AG04450 (cell line): ENCODE data around the gene HBG1. TPM values are rescaled to one million over a fixed set of nuclear protein-coding genes. Genes with fewer than 3 reads are reported as not detected.

Experiments
- CTCF ChIA-PET: fragments of 300-600, 350-600 bp; formaldehyde crosslinking; extraction: SDS; loops from one replicate; lab custom pipeline; 2022; ENCODE audit warnings: antibody characterized with exemption, inconsistent platforms; lab: Charles Lee
- POLR2A ChIA-PET: fragments of 350-600 bp; formaldehyde crosslinking; extraction: SDS; loops from one replicate; lab custom pipeline; 2021; ENCODE audit warnings: antibody characterized with exemption, inconsistent platforms; lab: Yijun Ruan, JAX
- DNase-seq: peaks from one replicate; pipeline ENCODE4 v3.0.0-alpha.2; 2011; ENCODE audit warnings: low read depth, low spot score
- H3K27ac ChIP-seq: one replicate; pipeline ENCODE4 v1.5.1; 2012; ENCODE audit warnings: low read depth, low read length, control low read depth
- H3K27me3 ChIP-seq: one replicate; pipeline ENCODE4 v1.6.0; 2012; ENCODE audit warnings: low read length; ENCODE audit not compliant: control insufficient read depth, insufficient read depth
- H3K4me3 ChIP-seq: 2 replicates; pipeline ENCODE4 v1.5.1; 2011; ENCODE audit warnings: mild to moderate bottlenecking, low read depth, low read length, control low read depth
- H3K9me3 ChIP-seq: 2 replicates; pipeline ENCODE4 v1.5.1; 2012; ENCODE audit warnings: low read length; ENCODE audit not compliant: control insufficient read depth, insufficient read depth
- CTCF ChIP-seq: IDR thresholded peaks from 2 replicates; pipeline ENCODE4 v1.5.1; 2011; ENCODE audit warnings: low read depth, low read length, control low read depth, inconsistent platforms
- polyA plus RNA-seq: library from polyadenylated mRNA; depleted of rRNA; stranded (reverse); fragments of >200 nt; gene quantifications from 2 replicates; pipeline ENCODE4 v1.2.3, GENCODE V29; 2011

HBG1 gene
- polyA plus RNA-seq, 1 experiment, result 0.41 TPM

DNA sequence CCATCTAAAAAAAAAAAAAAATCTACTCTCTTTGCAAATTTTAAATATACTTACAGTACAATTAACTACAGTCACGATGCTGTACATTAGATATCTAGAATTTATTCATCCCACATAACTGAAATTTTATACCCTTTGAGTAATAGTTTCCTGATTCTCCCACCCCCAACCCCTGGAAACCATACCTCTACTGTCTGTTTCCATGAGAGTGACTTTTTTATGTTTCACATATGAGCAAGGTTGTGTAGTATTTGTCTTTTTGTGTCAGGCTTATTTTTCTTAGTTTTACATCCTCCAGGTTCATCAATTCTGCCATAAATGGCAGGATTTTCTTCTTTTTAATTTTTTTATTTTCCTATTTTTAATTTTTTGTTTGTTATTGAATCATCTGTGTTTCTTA is 26.0 kb downstream of the HBG1 start:
- CTCF ChIA-PET, result no interaction called here
- peaks cover 7% of the 10 kb centered on the region for H3K9me3 ChIP-seq
- POLR2A ChIA-PET, result no interaction called here
- no peaks in the 10 kb centered on the region for H3K27me3 ChIP-seq
- no peak overlapping the region for H3K27ac ChIP-seq
- no peak for DNase-seq
- no peak for TF ChIP-seq CTCF
- no peak overlapping the region for H3K4me3 ChIP-seq

DNA sequence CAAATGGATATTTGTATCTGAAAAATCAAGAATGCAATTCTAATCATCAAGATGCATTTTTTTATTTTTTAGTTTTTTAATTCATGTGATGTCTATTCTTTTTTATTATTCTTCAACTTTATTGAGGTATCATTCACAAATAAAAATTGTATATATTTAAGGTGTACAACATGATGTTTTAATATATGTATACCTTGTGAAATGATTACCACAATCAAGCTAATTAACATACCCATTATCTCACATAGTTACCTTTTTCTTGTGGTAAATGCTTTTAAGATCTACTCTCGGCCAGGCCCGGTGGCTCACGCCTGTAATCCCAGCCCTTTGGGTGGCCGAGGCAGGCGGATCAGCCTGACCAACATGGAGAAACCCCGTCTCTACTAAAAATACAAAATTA is 26.5 kb downstream of the HBG1 start:
- Histone ChIP-seq H3K9me3 (peaks cover 7% of the 10 kb centered on the region), H3K4me3 (no peak overlapping the region), H3K27ac (no peak overlapping the region), H3K27me3 (no peaks in the 10 kb centered on the region)
- POLR2A ChIA-PET, result no interaction called here
- CTCF ChIA-PET, result interaction anchor here (1.1 kb wide), 1 partner anchor 99 kb away, joined by 3 read pairs; no protein-coding TSS in a partner anchor
- no peak for TF ChIP-seq CTCF
- no peak for DNase-seq

DNA sequence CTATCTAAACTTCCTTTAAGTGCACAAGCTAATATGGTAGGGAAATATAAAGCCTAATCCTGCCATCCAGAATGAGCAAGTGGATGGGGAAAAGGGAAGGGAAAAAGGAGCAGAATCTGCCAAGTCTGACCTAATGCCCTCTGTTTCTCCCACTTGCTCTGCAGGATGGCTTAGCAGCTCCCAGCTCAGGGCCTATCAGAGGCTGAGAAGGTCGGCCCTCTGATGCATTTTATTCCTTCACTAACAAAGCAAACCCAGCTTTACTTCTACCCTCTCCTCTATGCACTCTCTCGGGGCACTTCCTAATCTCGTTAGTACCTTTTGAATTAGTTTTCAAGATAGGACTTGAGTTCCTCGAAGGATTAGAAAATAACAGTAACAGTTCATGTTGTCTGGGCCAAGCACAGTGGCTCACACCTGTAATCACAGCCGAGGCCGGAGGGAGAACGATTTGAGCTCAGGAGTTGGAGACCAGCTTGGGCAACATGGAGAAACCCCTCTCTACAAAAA is 39.2 kb downstream of the HBG1 start:
- no peaks in the 10 kb centered on the region for H3K9me3 ChIP-seq
- no peak overlapping the region for H3K27ac ChIP-seq
- DNase-seq, result no peak
- H3K27me3 ChIP-seq, result no peaks in the 10 kb centered on the region
- no peak overlapping the region for H3K4me3 ChIP-seq
- CTCF ChIA-PET, result interaction anchor here (1.1 to 3.6 kb wide), 2 partner anchors 80 to 87 kb away, joined by 4 to 13 read pairs; no protein-coding TSS in a partner anchor
- TF ChIP-seq CTCF, result no peak
- POLR2A ChIA-PET, result interaction anchor here (0.7 kb wide), 1 partner anchor 175 kb away, joined by 3 read pairs; no protein-coding TSS in a partner anchor

DNA sequence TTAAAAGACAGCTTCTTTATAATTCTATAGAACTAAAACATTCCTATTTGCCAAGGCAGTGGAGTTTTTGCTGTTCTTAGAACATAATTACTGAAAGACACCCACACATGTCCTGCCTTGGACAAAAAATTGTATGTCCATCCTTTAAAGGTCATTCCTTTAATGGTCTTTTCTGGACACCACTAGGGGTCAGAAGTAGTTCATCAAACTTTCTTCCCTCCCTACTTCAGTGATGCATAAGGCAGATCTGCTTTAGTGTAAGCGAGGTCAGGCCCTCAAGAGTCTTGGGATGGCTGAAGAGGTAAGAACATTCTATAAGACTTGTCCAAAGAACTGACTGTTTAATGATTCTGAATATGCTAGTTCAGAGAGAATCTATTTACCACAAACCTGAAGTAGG is 44.9 kb downstream of the HBG1 start:
- Histone ChIP-seq H3K27ac (no peak overlapping the region), H3K4me3 (no peak overlapping the region), H3K9me3 (no peaks in the 10 kb centered on the region), H3K27me3 (no peaks in the 10 kb centered on the region)
- DNase-seq, result peak; percentile 58
- ChIA-PET CTCF (interaction anchor here (0.6 to 6.5 kb wide), 23 partner anchors 10 to 199 kb away, joined by 3 to 63 read pairs (median 4); partner anchors contain the start of gene OR51M1), POLR2A (no interaction called here)
- TF ChIP-seq CTCF, result peak; percentile 67

DNA sequence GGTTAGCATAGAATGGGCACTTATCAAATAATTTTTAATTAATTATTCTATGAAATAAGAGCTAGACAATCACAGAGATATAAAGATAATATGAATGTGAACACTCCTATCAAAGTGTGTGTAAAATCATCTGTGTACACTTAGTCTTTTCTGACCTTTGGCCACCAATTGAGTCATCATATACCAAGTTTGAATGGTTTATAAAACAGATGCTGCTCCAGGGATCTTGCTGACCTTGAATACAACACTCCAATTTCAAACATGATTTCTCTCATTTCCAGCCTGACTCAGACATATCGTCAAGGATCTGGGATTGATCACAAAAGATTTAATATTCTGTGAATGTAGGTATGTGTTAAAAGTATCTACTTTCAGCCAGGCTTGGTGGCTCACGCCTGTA is 46.3 kb downstream of the HBG1 start:
- Histone ChIP-seq H3K27ac (no peak overlapping the region), H3K27me3 (no peaks in the 10 kb centered on the region), H3K9me3 (no peaks in the 10 kb centered on the region), H3K4me3 (no peak overlapping the region)
- POLR2A ChIA-PET, result interaction anchor here (0.7 kb wide), 1 partner anchor 78 kb away, joined by 4 read pairs; no protein-coding TSS in a partner anchor
- no peak for TF ChIP-seq CTCF
- CTCF ChIA-PET, result interaction anchor here (0.8 to 6.5 kb wide), 8 partner anchors 10 to 178 kb away, joined by 3 to 63 read pairs (median 5); no protein-coding TSS in a partner anchor
- DNase-seq, result no peak
